ENCODE results near the gene CHD9.
A peak's percentile ranks its signal among the peaks of the same experiment; 100 is the strongest.
"Not testable (repeated sequence)": the region's sequence is repeated elsewhere in the genome, so short reads cannot be mapped to it uniquely, and the experiment has no call there.

CHD9 gene

GRCh38 chr16:53266156-53266555 is 211.4 kb downstream of the CHD9 start:
- no peak for TF ChIP-seq ZFP3 (CRISPR knock-in tag; IDR thresholded peaks at IDR 0.05)
- TF ChIP-seq PATZ1 (CRISPR knock-in tag; IDR thresholded peaks at IDR 0.05; ENCODE audit: borderline replicate concordance), result no peak
- TF ChIP-seq TCF4 (CRISPR knock-in tag; IDR thresholded peaks at IDR 0.05; ENCODE audit: borderline replicate concordance), result no peak
- no peak for TF ChIP-seq ZC3H10 (CRISPR knock-in tag; IDR thresholded peaks at IDR 0.05)
- TF ChIP-seq TSHZ2 (CRISPR knock-in tag; IDR thresholded peaks at IDR 0.05), result no peak
- TF ChIP-seq OSR1 (CRISPR knock-in tag; IDR thresholded peaks at IDR 0.05), result no peak
- ATAC-seq, result peak; percentile 84

- not testable (repeated sequence) for ATAC-seq
Measured at GRCh38 chr16:53278498-53278897, 223.7 kb downstream of the CHD9 start.

- ATAC-seq, result peak; percentile 18; the same call in 1 of the 3 replicates
- TF ChIP-seq PATZ1 (CRISPR knock-in tag; IDR thresholded peaks at IDR 0.05; ENCODE audit: borderline replicate concordance) (no peak), ZNF565 (CRISPR knock-in tag; conservative IDR thresholded peaks at IDR 0.05; ENCODE audit: low read depth) (no peak), BACH2 (CRISPR knock-in tag; IDR thresholded peaks at IDR 0.05; ENCODE audit: borderline replicate concordance) (no peak), RARB (CRISPR knock-in tag; IDR thresholded peaks at IDR 0.05) (no peak), TCF4 (CRISPR knock-in tag; IDR thresholded peaks at IDR 0.05; ENCODE audit: borderline replicate concordance) (no peak), OSR1 (CRISPR knock-in tag; IDR thresholded peaks at IDR 0.05) (no peak), ZNF8 (CRISPR knock-in tag; IDR thresholded peaks at IDR 0.05) (no peak), ZC3H10 (CRISPR knock-in tag; IDR thresholded peaks at IDR 0.05) (no peak), CSDC2 (CRISPR knock-in tag; IDR thresholded peaks at IDR 0.05) (no peak), GLIS3 (CRISPR knock-in tag; IDR thresholded peaks at IDR 0.05) (no peak), TOX (CRISPR knock-in tag; IDR thresholded peaks at IDR 0.05; ENCODE audit: borderline replicate concordance) (no peak), ZNF70 (CRISPR knock-in tag; IDR thresholded peaks at IDR 0.05) (no peak), ARNTL (CRISPR knock-in tag; IDR thresholded peaks at IDR 0.05; ENCODE audit: borderline replicate concordance, low read depth) (no peak), CREB5 (CRISPR knock-in tag; IDR thresholded peaks at IDR 0.05; ENCODE audit: low read depth) (no peak), TSHZ2 (CRISPR knock-in tag; IDR thresholded peaks at IDR 0.05) (no peak), SNAI2 (CRISPR knock-in tag; IDR thresholded peaks at IDR 0.05) (no peak), ESRRG (CRISPR knock-in tag; IDR thresholded peaks at IDR 0.05) (no peak)
- TF ChIP-seq, protein P1, sequence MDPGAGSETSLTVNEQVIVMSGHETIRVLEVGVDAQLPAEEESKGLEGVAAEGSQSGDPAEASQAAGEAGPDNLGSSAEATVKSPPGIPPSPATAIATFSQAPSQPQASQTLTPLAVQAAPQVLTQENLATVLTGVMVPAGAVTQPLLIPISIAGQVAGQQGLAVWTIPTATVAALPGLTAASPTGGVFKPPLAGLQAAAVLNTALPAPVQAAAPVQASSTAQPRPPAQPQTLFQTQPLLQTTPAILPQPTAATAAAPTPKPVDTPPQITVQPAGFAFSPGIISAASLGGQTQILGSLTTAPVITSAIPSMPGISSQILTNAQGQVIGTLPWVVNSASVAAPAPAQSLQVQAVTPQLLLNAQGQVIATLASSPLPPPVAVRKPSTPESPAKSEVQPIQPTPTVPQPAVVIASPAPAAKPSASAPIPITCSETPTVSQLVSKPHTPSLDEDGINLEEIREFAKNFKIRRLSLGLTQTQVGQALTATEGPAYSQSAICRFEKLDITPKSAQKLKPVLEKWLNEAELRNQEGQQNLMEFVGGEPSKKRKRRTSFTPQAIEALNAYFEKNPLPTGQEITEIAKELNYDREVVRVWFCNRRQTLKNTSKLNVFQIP (CRISPR knock-in tag; IDR thresholded peaks at IDR 0.05; ENCODE audit: borderline replicate concordance, low read depth), result no peak
- TF ChIP-seq, protein P2, sequence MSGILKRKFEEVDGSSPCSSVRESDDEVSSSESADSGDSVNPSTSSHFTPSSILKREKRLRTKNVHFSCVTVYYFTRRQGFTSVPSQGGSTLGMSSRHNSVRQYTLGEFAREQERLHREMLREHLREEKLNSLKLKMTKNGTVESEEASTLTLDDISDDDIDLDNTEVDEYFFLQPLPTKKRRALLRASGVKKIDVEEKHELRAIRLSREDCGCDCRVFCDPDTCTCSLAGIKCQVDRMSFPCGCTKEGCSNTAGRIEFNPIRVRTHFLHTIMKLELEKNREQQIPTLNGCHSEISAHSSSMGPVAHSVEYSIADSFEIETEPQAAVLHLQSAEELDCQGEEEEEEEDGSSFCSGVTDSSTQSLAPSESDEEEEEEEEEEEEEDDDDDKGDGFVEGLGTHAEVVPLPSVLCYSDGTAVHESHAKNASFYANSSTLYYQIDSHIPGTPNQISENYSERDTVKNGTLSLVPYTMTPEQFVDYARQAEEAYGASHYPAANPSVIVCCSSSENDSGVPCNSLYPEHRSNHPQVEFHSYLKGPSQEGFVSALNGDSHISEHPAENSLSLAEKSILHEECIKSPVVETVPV (CRISPR knock-in tag; IDR thresholded peaks at IDR 0.05), result no peak
Measured at GRCh38 chr16:53281280-53281679, 226.5 kb downstream of the CHD9 start.

Measured in SK-N-SH treated with all-trans-retinoic acid at 6 μM for 48 hours (cell line).